Progenitor cell of endocrine pancreas (in vitro differentiated cells): ENCODE measurements around the gene YY1. TPM values are rescaled to one million over a fixed set of nuclear protein-coding genes. Genes with fewer than 3 reads are reported as not detected.
A peak's percentile ranks its signal among the peaks of the same experiment; 100 is the strongest.

Experiments used
- DNase-seq: peaks from one replicate; pipeline ENCODE4 v3.0.0; 2021; ENCODE audit warnings: low spot score; ENCODE audit not compliant: unreplicated experiment
- H3K27ac Mint-ChIP-seq: 2 replicates; pipeline ENCODE4 v1.8.0; 2021; ENCODE audit warnings: mild to moderate bottlenecking, moderate library complexity, mixed read lengths
- H3K27me3 Mint-ChIP-seq: 2 replicates; pipeline ENCODE4 v1.8.0; 2021; ENCODE audit warnings: mixed read lengths
- H3K36me3 Mint-ChIP-seq: 2 replicates; pipeline ENCODE4 v1.8.0; 2022; ENCODE audit warnings: mixed read lengths; ENCODE audit not compliant: insufficient read depth
- H3K4me1 Mint-ChIP-seq: 2 replicates; pipeline ENCODE4 v1.8.0; 2021; ENCODE audit warnings: low read depth, mixed read lengths
- H3K4me3 Mint-ChIP-seq: 2 replicates; pipeline ENCODE4 v1.8.0; 2021; ENCODE audit warnings: low read depth, mild to moderate bottlenecking, moderate library complexity, mixed read lengths
- H3K9me3 Mint-ChIP-seq: 2 replicates; pipeline ENCODE4 v1.8.0; 2021; ENCODE audit warnings: low read depth, mixed read lengths
- CTCF ChIP-seq: fragments of 200-600 bp; sonication (generic); IDR thresholded peaks from one replicate; pipeline ENCODE4 v1.5.0; 2021; ENCODE audit warnings: antibody characterized with exemption, mild to moderate bottlenecking; ENCODE audit not compliant: unreplicated experiment
- total RNA-seq: library from RNA; stranded (reverse); gene quantifications from 2 replicates; pipeline ENCODE4 v1.2.1, GENCODE V29; 2021

Gene YY1
- total RNA-seq, 1 donor from 2014 or later = 90.2 TPM

- DNase-seq = no peak
- Mint-ChIP-seq H3K27ac (peak overlapping the region; percentile 71), H3K36me3 (peaks cover under 1% of the 10 kb centered on the region), H3K4me1 (peaks cover 17% of the 10 kb centered on the region), H3K9me3 (no peaks in the 10 kb centered on the region), H3K27me3 (no peaks in the 10 kb centered on the region), H3K4me3 (peak overlapping the region; percentile 48)
- no peak for TF ChIP-seq CTCF
Observed at GRCh38 chr14:100212476-100213333, 26.2 kb upstream of the YY1 start.

DNA sequence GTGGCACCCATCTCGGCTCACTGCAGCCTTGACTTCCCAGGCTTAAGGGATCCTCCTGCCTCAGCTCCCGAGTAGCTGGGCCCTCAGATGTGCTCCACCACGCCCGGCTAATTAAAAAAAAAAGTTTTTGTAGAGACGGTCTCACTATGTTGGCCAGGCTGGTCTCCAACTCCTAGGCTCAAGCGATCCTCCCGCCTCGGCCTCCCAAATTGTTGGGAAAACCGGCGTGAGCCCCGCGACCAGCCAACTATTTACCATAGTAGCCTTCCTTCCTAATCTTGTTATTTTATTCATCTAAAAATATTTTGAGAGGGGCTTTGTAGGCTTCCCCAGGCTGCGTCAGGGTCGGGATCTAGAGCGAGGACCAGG lies 25.4 kb upstream of the YY1 start:
- H3K4me3 Mint-ChIP-seq = peak overlapping the region; percentile 70
- H3K36me3 Mint-ChIP-seq = no peaks in the 10 kb centered on the region
- peaks cover 17% of the 10 kb centered on the region for H3K4me1 Mint-ChIP-seq
- H3K9me3 Mint-ChIP-seq = no peaks in the 10 kb centered on the region
- no peak for TF ChIP-seq CTCF
- H3K27ac Mint-ChIP-seq = peak overlapping the region; percentile 49
- no peaks in the 10 kb centered on the region for H3K27me3 Mint-ChIP-seq
- no peak for DNase-seq

- H3K27ac Mint-ChIP-seq = peak overlapping the region; percentile 99
- H3K36me3 Mint-ChIP-seq = no peaks in the 10 kb centered on the region
- H3K4me3 Mint-ChIP-seq = peak overlapping the region; percentile 72
- DNase-seq = peak; percentile 86
- no peaks in the 10 kb centered on the region for H3K9me3 Mint-ChIP-seq
- no peaks in the 10 kb centered on the region for H3K27me3 Mint-ChIP-seq
- H3K4me1 Mint-ChIP-seq = peaks cover 17% of the 10 kb centered on the region
- no peak for TF ChIP-seq CTCF
Observed at GRCh38 chr14:100213956-100214769, 24.8 kb upstream of the YY1 start.

GRCh38 chr14:100214770-100215083 lies 24.2 kb upstream of the YY1 start:
- no peak for TF ChIP-seq CTCF
- H3K4me3 Mint-ChIP-seq = peak overlapping the region; percentile 72
- no peaks in the 10 kb centered on the region for H3K36me3 Mint-ChIP-seq
- H3K27ac Mint-ChIP-seq = peak overlapping the region; percentile 99
- H3K9me3 Mint-ChIP-seq = no peaks in the 10 kb centered on the region
- DNase-seq = no peak
- peaks cover 17% of the 10 kb centered on the region for H3K4me1 Mint-ChIP-seq
- H3K27me3 Mint-ChIP-seq = no peaks in the 10 kb centered on the region

- no peaks in the 10 kb centered on the region for H3K27me3 Mint-ChIP-seq
- H3K27ac Mint-ChIP-seq = no peak overlapping the region
- TF ChIP-seq CTCF = no peak
- peaks cover 17% of the 10 kb centered on the region for H3K4me1 Mint-ChIP-seq
- H3K9me3 Mint-ChIP-seq = no peaks in the 10 kb centered on the region
- no peaks in the 10 kb centered on the region for H3K36me3 Mint-ChIP-seq
- peak overlapping the region; percentile 72 for H3K4me3 Mint-ChIP-seq
- no peak for DNase-seq
Observed at GRCh38 chr14:100215330-100215885, 23.5 kb upstream of the YY1 start.
